WERI-Rb-1 (cell line): ENCODE data around the gene PRKCZ.

Experiments
- DNase-seq: peaks from one replicate; pipeline ENCODE4 v3.0.0-alpha.2; 2020
- H3K27ac ChIP-seq: fragments of 250-450 bp; sonication (Bioruptor Pico); 2 replicates; pipeline ENCODE4 v1.5.1; 2020; ENCODE audit warnings: mild to moderate bottlenecking, moderate library complexity
- H3K27me3 ChIP-seq: fragments of 250-450 bp; sonication (Bioruptor Pico); 2 replicates; pipeline ENCODE4 v1.5.1; 2021; ENCODE audit warnings: mild to moderate bottlenecking, low read depth, moderate library complexity; ENCODE audit not compliant: insufficient read depth, severe bottlenecking
- H3K36me3 ChIP-seq: fragments of 250-450 bp; sonication (Bioruptor Pico); 2 replicates; pipeline ENCODE4 v1.5.1; 2020; ENCODE audit warnings: mild to moderate bottlenecking, moderate library complexity
- H3K4me3 ChIP-seq: 2 replicates; pipeline ENCODE4 v1.5.1; 2011; ENCODE audit warnings: low read depth, mild to moderate bottlenecking, control low read depth, low read length
- H3K9me3 ChIP-seq: fragments of 250-450 bp; sonication (Bioruptor Pico); 2 replicates; pipeline ENCODE4 v1.5.1; 2021; ENCODE audit warnings: mild to moderate bottlenecking, moderate library complexity; ENCODE audit not compliant: severe bottlenecking
- CTCF ChIP-seq: IDR thresholded peaks from 2 replicates; pipeline ENCODE4 v1.5.1; 2011; ENCODE audit warnings: low read depth, mild to moderate bottlenecking, control low read depth, inconsistent platforms, low read length

PRKCZ gene

GRCh38 chr1:2068951-2069350, 18.7 kb downstream of the PRKCZ start:
- H3K36me3 ChIP-seq, result peaks cover 12% of the 10 kb centered on the region
- no peak overlapping the region for H3K27ac ChIP-seq
- no peak for DNase-seq
- TF ChIP-seq CTCF, result no peak
- no peak overlapping the region for H3K4me3 ChIP-seq
- H3K27me3 ChIP-seq, result no peaks in the 10 kb centered on the region
- no peaks in the 10 kb centered on the region for H3K9me3 ChIP-seq

- Histone ChIP-seq H3K4me3 (no peak overlapping the region), H3K36me3 (peaks cover 5% of the 10 kb centered on the region), H3K27ac (no peak overlapping the region), H3K9me3 (no peaks in the 10 kb centered on the region), H3K27me3 (no peaks in the 10 kb centered on the region)
- no peak for TF ChIP-seq CTCF
- DNase-seq, result no peak
Observed at GRCh38 chr1:2070016-2070415, 19.8 kb downstream of the PRKCZ start.

GRCh38 chr1:2070800-2071530, 20.8 kb downstream of the PRKCZ start:
- Histone ChIP-seq H3K36me3 (peaks cover 4% of the 10 kb centered on the region), H3K9me3 (no peaks in the 10 kb centered on the region), H3K4me3 (no peak overlapping the region), H3K27ac (no peak overlapping the region), H3K27me3 (no peaks in the 10 kb centered on the region)
- TF ChIP-seq CTCF, result no peak
- DNase-seq, result no peak

GRCh38 chr1:2072109-2072806, 22.0 kb downstream of the PRKCZ start:
- no peak for TF ChIP-seq CTCF
- no peaks in the 10 kb centered on the region for H3K9me3 ChIP-seq
- H3K36me3 ChIP-seq, result peaks cover 5% of the 10 kb centered on the region
- H3K27ac ChIP-seq, result no peak overlapping the region
- no peaks in the 10 kb centered on the region for H3K27me3 ChIP-seq
- H3K4me3 ChIP-seq, result no peak overlapping the region
- DNase-seq, result no peak

- DNase-seq, result no peak
- Histone ChIP-seq H3K4me3 (no peak overlapping the region), H3K9me3 (peaks cover 4% of the 10 kb centered on the region), H3K27ac (no peak overlapping the region), H3K27me3 (no peaks in the 10 kb centered on the region), H3K36me3 (peaks cover 10% of the 10 kb centered on the region)
- no peak for TF ChIP-seq CTCF
Observed at GRCh38 chr1:2072891-2073290, 22.7 kb downstream of the PRKCZ start.
